HepG2 (cell line): ENCODE data around the gene HSPB9. TPM values are rescaled to one million over a fixed set of nuclear protein-coding genes. Genes with fewer than 3 reads are reported as not detected.

ENCODE experiments used
- ATAC-seq: fragments of 200-7000 bp; cut with Tn5 transposase; 3 replicates; pipeline ENCODE4 v1.9.1; 2020; ENCODE audit warnings: mild to moderate bottlenecking, moderate library complexity
- BruUV-seq: library from RNA; stranded (reverse); fragments of 400-500 nt; replicated peaks from 2 replicates; lab custom pipeline; 2021; lab: Mats Ljungman, UMichigan
- CTCF ChIA-PET: fragments of 300-600 bp; formaldehyde crosslinking; extraction: SDS; loops from one replicate; lab custom pipeline; 2021; ENCODE audit warnings: low total read pairs, inconsistent platforms, low intra/inter-chr PET ratio; lab: Yijun Ruan, JAX
- POLR2A ChIA-PET: fragments of 350-600 bp; sonication (Branson Sonifier 250); formaldehyde crosslinking; loops from one replicate; lab custom pipeline; 2020; ENCODE audit warnings: antibody characterized with exemption, inconsistent platforms; lab: Yijun Ruan, JAX
- DNase-seq: peaks from one replicate; pipeline ENCODE4 v3.0.0-alpha.2; 2015; ENCODE audit warnings: low spot score
- FAIRE-seq: peaks from 3 replicates; lab custom pipeline; 2011; peaks lifted over from hg19 to GRCh38; lab: Jason Lieb, UNC
- H2AFZ ChIP-seq: one replicate; pipeline ENCODE4 v1.6.1; 2011; ENCODE audit warnings: low read length, inconsistent platforms
- H3K27ac ChIP-seq: fragments of 300-600 bp; 3 replicates; pipeline ENCODE4 v1.8.0; 2011; ENCODE audit warnings: mixed run types, mild to moderate bottlenecking, mixed read lengths, low read length, inconsistent platforms; ENCODE audit not compliant: insufficient read depth; ENCODE audit errors: extremely low read length
- H3K27me3 ChIP-seq, 2 experiments: fragments of 200-600 bp in 1 of 2; 2 replicates in 1 of 2; 3 replicates in 1 of 2; pipeline versions ENCODE4 v1.6.0 to v1.8.0; 2011; ENCODE audit warnings: low read length in 2 of 2, mild to moderate bottlenecking in 2 of 2, moderate library complexity in 2 of 2, inconsistent platforms in 1 of 2; ENCODE audit not compliant: insufficient read depth in 2 of 2, control insufficient read depth in 1 of 2
- H3K36me3 ChIP-seq, 2 experiments: fragments of 200-600 bp in 1 of 2; replicated peaks in 1 of 2; 2 replicates in 1 of 2; 3 replicates in 1 of 2; pipeline versions ENCODE4 v1.5.1 to v1.8.0; 2011; ENCODE audit warnings: low read length in 2 of 2, inconsistent platforms in 1 of 2; ENCODE audit not compliant: insufficient read depth in 2 of 2, control insufficient read depth in 1 of 2
- H3K4me1 ChIP-seq: 2 replicates; pipeline ENCODE4 v1.5.1; 2012; ENCODE audit warnings: low read length, inconsistent platforms; ENCODE audit not compliant: insufficient read depth
- H3K4me2 ChIP-seq: 2 replicates; pipeline ENCODE4 v1.6.0; 2011; ENCODE audit warnings: low read depth, low read length, inconsistent platforms
- H3K4me3 ChIP-seq, 3 experiments: fragments of 200-600 bp in 1 of 3; sonication (generic), shearing (Covaris generic) in 1 of 3; replicated peaks in 1 of 3; 2 replicates each; pipeline ENCODE4 v1.5.1; 2011 to 2016; ENCODE audit warnings: low read length in 3 of 3, inconsistent platforms in 2 of 3, low read depth in 2 of 3, mild to moderate bottlenecking in 2 of 3, control low read depth in 1 of 3, mixed read lengths in 1 of 3; ENCODE audit not compliant: insufficient read depth in 1 of 3
- H3K79me2 ChIP-seq: one replicate; pipeline ENCODE4 v1.6.1; 2011; ENCODE audit warnings: low read length, inconsistent platforms; ENCODE audit not compliant: insufficient read depth
- H3K9ac ChIP-seq: 2 replicates; pipeline ENCODE4 v1.6.0; 2011; ENCODE audit warnings: mild to moderate bottlenecking, low read depth, low read length, inconsistent platforms; ENCODE audit not compliant: insufficient read depth
- H3K9me3 ChIP-seq: 2 replicates; pipeline ENCODE4 v1.5.1; 2012; ENCODE audit warnings: mild to moderate bottlenecking, low read length
- H4K20me1 ChIP-seq: 2 replicates; pipeline ENCODE4 v1.6.0; 2011; ENCODE audit warnings: inconsistent platforms, mild to moderate bottlenecking, low read length, moderate library complexity; ENCODE audit not compliant: insufficient read depth
- CTCF ChIP-seq: sonication (generic); formaldehyde crosslinking; IDR thresholded peaks from 2 replicates; pipeline ENCODE4 v1.5.0; 2020; ENCODE audit warnings: mild to moderate bottlenecking, missing genetic modification reagents, moderate library complexity
- ISX ChIP-seq: sonication (generic); formaldehyde crosslinking; conservative IDR thresholded peaks from 2 replicates; pipeline ENCODE4 v1.5.0; 2020; ENCODE audit warnings: missing genetic modification reagents
- NFIC ChIP-seq: IDR thresholded peaks from 2 replicates; pipeline ENCODE4 v1.6.1; 2012; ENCODE audit warnings: mild to moderate bottlenecking, low read length, inconsistent platforms
- RAD21 ChIP-seq: fragments of 450-650 bp; formaldehyde crosslinking; IDR thresholded peaks from 2 replicates; pipeline ENCODE4 v1.5.0; 2020; ENCODE audit warnings: mild to moderate bottlenecking
- SMC3 ChIP-seq: IDR thresholded peaks from 2 replicates; pipeline ENCODE4 v1.6.1; 2011; ENCODE audit warnings: low read length, improper control_type of control experiment
- STAG1 ChIP-seq: sonication (generic); formaldehyde crosslinking; IDR thresholded peaks from 2 replicates; pipeline ENCODE4 v1.4.0; 2020; ENCODE audit warnings: missing genetic modification reagents
- XRCC5 ChIP-seq: fragments of 200-400 bp; formaldehyde crosslinking; optimal IDR thresholded peaks from 2 replicates; pipeline ENCODE3; 2017; ENCODE audit warnings: mild to moderate bottlenecking, low read length
- ZFP36L1 ChIP-seq: sonication (generic); formaldehyde crosslinking; IDR thresholded peaks from 2 replicates; pipeline ENCODE4 v1.8.0; 2022; ENCODE audit warnings: mild to moderate bottlenecking, missing genetic modification reagents, moderate library complexity
- ZNF143 ChIP-seq: sonication (generic); formaldehyde crosslinking; IDR thresholded peaks from 2 replicates; pipeline ENCODE4 v1.4.0; 2020; ENCODE audit warnings: missing genetic modification reagents
- ZNF331 ChIP-seq: sonication (generic); formaldehyde crosslinking; IDR thresholded peaks from 2 replicates; pipeline ENCODE4 v1.4.0; 2020; ENCODE audit warnings: missing genetic modification reagents
- ZNF768 ChIP-seq: sonication (generic); formaldehyde crosslinking; IDR thresholded peaks from 2 replicates; pipeline ENCODE4 v1.4.0; 2020; ENCODE audit warnings: missing genetic modification reagents
- WGBS: methylation state at CpG from one replicate; pipeline ENCODE4 v1.1.6; 2017; ENCODE audit warnings: low lambda C conversion rate; 5-methylcytosine and 5-hydroxymethylcytosine counted together
- in situ Hi-C: cut with HindIII; loops from 2 replicates; pipeline ENCODE4 v1.10.0; 2017; ENCODE audit warnings: low pct_unique_long_range_greater_than_20kb; ENCODE audit not compliant: extremely low pct_ligation_motif_present
- intact Hi-C: fragments of 100-400 bp; cut with micrococcal nuclease; formaldehyde crosslinking; loops from one replicate; pipeline ENCODE4 v1.10.0; 2022; ENCODE audit not compliant: unreplicated experiment
- polyA plus RNA-seq, 8 experiments: library from polyadenylated mRNA; depleted of rRNA in 3 of 8; stranded (reverse) in 7 of 8; unstranded in 1 of 8; fragments of >200 nt; fragmentation: Illumina TruSeq in 4 of 8; extraction: Trizol in 4 of 8; gene quantifications; 2 replicates each; pipeline versions ENCODE4 v1.2.1 to v1.2.3, GENCODE V29; 2011 to 2016; ENCODE audit warnings: low read depth in 4 of 8, missing spikeins in 1 of 8, mixed read lengths in 1 of 8; ENCODE audit not compliant: insufficient read depth in 1 of 8
- total RNA-seq, 5 experiments: library from RNA; depleted of rRNA; stranded (reverse); fragments of >200 nt; fragmentation: Illumina TruSeq; extraction: Trizol; gene quantifications; 2 replicates each; pipeline ENCODE4 v1.2.3, GENCODE V29; 2016; ENCODE audit warnings: low read depth in 1 of 5

The HSPB9 gene
- total and polyA plus RNA-seq, 2 of the 13 experiments (the other 11 are each of a cell fraction or from before 2014, with no cell fraction given): 0.05 to 0.24 TPM

DNA sequence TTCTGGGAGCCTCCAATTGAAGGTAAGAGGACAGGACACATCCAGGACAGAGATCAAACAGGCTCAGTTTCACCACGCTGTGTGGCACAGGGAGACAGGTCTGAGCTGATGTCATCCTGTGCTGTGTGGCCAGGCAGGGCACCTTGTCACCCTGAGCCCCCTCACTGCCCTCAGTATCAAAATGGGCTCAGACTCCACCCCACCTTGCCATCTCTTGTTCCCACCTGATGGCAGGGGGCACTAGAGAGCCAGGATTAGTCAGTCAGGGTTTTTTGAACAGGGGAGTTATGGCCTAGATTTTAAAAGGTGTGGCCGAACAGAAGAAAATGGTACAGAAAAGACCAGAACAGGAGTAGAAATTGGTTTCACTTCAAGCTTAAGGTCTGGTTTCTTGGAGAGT lies 4.1 kb upstream of the HSPB9 start:
- intact Hi-C loops: no loop called here
- Histone ChIP-seq H3K36me3 (peaks cover 7 to 35% of the 10 kb centered on the region in 2 experiments), H3K79me2 (no peaks in the 10 kb centered on the region), H3K4me2 (no peak overlapping the region), H4K20me1 (no peaks in the 10 kb centered on the region), H3K27ac (no peak overlapping the region), H2AFZ (no peak overlapping the region), H3K9ac (no peak overlapping the region), H3K9me3 (no peaks in the 10 kb centered on the region), H3K4me1 (peaks cover 33% of the 10 kb centered on the region), H3K27me3 (no peaks in the 10 kb centered on the region), H3K4me3 (no peak overlapping the region)
- TF ChIP-seq RAD21 (CRISPR knock-in tag) (peak; percentile 53), CTCF (CRISPR knock-in tag) (peak; percentile 63), SMC3 (peak; percentile 39; the same call in 1 of the 2 replicates), STAG1 (CRISPR knock-in tag) (peak; percentile 71), ZNF143 (0 out of 2 replicates have a peak, but pooled peaks have one; percentile 14), ZNF768 (CRISPR knock-in tag) (peak; percentile 69; the same call in 1 of the 2 replicates), NFIC (no peak), XRCC5 (peak; percentile 81), ISX (CRISPR knock-in tag) (no peak), ZNF331 (CRISPR knock-in tag) (no peak), ZFP36L1 (no peak)
- ATAC-seq: peak; percentile 3; the same call in 1 of the 3 replicates
- BruUV-seq: no TSS peak
- WGBS: 100% methylated on average over 2 of the region's 2 CpGs
- CTCF ChIA-PET: interaction anchor here (0.7 to 1.4 kb wide), 3 partner anchors 51 to 63 kb away, joined by 3 to 5 read pairs (median 3); partner anchors contain the start of gene KCNH4
- peak; percentile 52 for DNase-seq
- in situ Hi-C loops: no loop called here
- peak; percentile 67 for FAIRE-seq
- POLR2A ChIA-PET: no interaction called here
